ENCODE measurements around the gene LIPC.

Gene LIPC

DNA sequence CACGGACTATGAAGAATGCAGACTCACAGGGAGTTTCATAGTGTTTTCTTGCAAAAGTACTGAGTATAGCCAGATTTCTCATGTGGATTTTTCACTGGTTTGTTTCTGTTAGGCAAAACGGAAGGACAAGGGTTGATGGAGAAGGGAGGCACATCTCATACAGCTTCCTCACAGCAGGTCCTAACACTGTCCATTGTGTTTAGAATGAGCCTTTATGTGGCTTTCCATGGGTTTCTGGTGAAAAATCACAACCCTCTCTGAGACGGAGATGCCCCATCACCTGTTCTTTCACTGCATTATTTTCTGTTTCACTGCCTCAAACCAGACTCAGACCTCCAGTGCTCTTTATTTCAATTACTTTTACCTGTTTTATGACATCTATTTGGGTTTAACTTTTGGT is 25.0 kb upstream of the LIPC start:
- no peak for DNase-seq (ENCODE audit: low read depth)

DNA sequence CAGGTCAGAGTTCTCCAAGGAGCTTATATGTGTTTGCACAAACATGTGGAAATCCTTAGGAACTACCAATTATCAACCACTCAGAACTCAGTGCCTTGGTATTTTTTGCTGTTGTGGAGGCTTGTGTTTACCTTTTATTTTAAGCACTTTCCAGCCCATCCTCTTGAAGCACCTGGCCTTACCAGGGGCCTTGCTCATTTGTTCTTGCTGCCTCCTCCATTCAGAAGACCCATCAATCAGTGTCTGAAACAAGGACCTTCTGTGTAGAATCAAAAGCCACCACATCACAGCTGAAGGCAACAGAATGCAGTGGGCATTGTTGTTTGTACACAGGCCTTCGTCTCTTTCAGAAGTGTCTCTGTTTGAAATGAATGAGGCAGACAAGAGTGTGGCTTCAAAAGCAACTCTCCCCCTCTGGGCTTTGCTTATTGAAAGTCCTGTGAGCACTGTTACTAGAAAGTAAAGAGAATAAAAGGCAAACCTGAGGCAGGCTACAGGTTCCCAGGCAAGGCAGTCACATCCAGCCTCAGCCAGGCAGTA is 24.5 kb upstream of the LIPC start:
- DNase-seq (ENCODE audit: low read depth), result no peak

DNA sequence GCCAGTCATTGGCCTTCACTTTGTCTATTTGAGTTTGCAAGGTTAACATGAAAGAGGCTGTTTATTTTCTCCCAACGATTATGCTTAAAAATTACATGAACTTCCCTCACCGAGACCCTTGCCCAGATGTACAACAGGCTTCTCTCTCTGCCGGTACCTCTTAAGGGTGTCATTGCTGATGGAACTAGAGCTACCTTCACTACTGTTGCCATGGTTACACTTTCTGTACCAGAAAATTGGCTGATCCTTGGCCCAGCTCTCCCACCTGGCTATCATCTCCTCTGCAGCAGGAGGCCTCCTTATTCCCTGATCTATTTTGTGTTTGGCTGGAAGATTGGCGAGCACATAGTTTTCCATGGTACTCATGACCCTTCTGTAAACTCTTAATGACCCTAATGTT is 24.0 kb upstream of the LIPC start:
- DNase-seq (ENCODE audit: low read depth), result no peak

DNA sequence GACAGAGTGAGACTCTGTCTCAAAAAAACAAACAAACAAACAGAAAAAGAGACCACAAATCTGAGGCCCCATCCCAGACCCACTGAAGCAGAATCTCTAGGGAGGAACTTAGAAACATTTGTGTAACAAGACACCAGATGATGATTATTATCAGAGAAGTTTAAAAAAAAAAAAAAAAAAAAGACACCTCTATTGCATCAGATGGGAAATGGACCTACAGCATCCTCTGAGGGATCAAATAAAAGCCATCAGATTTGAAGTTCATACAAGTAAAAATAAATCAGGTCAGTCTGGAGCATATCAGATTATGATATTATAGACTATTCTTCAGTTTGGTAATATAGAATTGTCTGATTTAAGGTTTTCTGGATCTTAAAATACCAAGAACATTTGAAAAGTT is 21.9 kb upstream of the LIPC start:
- DNase-seq (ENCODE audit: low read depth), result no peak

DNA sequence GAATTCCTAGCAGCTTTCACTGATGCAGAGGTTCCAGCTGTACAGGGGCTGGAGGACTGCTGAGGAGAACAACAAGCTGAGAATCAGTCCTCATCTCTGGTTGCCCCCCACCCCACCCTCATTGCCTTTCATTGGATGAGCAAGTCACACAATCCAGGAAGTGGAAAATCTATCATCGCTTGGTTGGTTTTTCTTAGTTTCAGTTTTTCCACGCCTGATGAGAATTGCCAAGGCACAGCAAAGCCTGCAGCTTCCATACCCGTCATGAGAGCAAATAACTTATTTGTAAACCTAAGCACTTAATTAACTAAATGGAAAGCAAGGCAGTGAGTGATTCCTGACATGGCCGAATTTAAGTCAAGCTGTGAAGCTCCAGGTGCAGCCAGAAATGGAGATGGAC is 21.4 kb upstream of the LIPC start:
- DNase-seq (ENCODE audit: low read depth), result peak; percentile 16

DNA sequence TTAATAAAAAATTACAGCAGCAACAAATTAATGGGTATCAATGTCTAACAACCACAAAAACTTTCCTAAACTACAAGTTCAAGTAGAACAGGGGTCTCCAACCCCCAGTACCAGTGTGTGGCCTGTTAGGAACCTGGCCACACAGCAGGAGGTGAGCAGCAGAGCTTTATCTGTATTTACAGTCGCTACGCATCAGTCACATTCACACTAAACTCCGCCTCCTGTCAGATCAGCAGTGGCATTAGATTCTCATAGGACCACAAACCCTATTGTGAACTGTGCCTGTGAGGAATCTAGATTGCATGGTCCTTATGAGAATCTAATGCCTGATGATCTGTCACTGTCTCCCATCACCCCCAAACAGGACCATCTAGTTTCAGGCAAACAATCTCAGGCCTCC is 18.5 kb upstream of the LIPC start:
- DNase-seq (ENCODE audit: low read depth), result no peak

DNA sequence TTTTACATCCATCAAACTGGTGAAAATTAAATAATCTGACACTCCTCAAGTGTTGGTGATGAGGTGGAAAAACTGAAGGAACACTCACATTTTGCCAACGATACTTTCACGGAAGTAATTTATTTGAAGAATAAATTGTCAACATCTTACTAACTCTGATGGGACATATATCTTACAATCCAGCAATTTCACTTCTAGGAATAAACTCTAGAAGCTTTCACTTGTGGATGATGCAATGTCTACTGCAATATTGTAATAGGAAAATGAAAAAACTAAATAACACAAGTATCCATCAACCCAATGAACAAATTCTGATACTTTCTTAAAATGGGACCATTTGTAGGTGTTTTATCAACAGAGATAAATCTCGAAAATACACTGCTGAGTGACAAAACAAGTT is 16.2 kb upstream of the LIPC start:
- no peak for DNase-seq (ENCODE audit: low read depth)

DNA sequence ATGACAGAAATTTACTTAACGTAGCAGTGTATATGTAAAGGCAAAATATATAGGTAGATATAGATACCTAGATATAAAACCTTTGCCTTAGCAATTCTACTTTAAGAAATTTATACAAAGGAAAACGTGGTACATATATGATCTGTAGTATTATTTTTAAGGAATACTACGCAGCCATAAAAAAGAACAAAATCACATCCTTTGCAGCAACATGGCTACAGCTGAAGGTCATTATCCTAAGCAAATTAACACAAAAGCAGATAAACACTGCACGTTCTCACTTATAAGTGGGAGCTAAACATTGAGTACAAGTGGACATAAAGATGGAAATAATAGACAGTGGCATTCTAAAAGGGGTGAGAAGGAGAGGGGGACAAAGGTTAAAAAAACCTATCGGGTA is 14.8 kb upstream of the LIPC start:
- DNase-seq (ENCODE audit: low read depth), result no peak

DNA sequence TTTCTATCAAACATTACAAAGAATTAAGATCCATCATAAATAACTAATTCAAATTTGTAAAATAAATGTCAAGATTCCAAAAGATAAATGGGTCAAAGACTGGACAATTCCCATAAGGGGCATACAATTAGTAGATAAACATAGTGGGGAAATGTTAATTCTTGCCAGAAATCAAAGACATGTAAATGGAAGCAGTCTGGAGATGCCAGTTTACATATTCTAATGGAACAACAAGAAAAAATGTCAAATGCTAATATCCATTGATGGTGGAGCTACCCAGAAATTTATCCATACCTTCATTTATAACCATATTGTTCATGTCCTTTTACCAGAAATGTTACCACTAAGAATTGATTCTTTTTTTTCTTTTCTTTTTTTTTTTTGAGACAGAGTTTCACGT is 13.7 kb upstream of the LIPC start:
- no peak for DNase-seq (ENCODE audit: low read depth)

DNA sequence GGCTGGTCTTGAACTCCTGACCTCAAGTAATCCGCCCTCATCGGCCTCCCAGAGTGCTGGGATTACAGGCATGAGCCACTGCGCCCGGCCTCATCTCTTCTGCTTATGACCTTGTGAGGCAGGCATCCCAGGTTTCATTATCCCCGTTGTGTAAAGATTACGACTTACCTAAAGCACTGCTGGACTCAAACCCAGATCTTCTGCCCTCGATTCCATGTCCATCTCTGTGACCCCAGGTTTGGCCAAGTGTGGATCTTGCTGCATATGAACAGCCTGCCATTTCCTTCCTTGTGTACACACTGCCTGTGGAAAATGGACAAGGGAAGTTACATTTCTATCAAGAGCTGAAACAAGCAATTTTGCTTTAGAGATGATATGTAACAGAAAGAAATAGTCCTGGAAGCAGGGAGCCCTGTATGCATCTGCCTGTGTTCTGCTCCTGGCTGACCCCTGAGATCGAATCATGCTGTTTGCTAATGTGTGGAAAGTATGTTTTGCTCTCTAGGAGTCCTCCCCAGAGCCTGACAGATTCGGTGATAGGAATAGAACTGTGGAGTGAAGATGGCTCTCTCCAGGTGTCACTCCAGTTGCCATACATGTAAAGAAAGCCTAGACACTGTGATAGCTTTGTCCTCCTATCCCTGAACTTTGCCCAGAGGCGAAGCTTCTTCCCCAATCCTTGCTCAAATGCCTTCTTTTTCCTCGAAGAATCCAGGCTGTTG is 11.8 kb upstream of the LIPC start:
- DNase-seq (ENCODE audit: low read depth), result no peak

DNA sequence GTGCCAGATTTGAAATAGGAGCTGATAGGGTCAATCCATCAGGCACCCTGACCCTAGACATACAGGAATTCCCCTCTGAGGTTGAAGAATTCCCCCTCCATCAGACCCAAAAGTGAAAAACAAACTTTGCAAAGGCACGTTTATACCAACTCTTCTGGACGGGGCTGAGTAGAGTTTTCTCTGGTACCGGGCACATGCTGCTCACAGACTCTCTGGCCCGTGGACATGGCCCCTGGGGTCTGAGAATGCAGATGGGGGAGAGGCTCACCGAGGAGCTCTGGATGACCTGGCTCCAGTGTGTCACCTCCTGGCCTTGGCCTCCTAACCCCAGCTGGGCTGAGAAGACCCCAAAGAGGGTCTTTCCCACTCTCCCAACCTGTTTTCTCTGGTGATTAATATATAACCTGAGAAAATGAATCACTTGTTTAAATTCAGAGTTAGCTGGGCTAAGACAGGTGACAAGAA is 11.2 kb upstream of the LIPC start:
- DNase-seq (ENCODE audit: low read depth), result no peak

DNA sequence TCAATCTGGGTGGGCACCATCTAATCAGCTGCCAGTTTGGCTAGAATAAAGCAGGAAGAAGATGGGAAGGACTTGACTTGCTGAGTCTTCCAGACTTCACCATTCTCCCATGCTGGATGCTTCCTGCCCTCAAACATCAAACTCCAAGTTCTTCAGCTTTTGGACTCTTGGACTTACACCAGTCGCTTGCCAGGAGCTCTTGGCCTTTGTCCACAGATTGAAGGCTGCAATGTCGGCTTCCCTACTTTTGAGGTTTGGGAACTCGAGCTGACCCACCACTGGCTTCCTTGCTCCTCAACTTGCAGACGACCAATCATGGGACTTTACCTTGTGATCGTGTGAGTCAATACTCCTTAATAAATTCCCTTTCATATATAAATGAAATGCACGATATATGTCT is 8.6 kb upstream of the LIPC start:
- DNase-seq (ENCODE audit: low read depth), result no peak

DNA sequence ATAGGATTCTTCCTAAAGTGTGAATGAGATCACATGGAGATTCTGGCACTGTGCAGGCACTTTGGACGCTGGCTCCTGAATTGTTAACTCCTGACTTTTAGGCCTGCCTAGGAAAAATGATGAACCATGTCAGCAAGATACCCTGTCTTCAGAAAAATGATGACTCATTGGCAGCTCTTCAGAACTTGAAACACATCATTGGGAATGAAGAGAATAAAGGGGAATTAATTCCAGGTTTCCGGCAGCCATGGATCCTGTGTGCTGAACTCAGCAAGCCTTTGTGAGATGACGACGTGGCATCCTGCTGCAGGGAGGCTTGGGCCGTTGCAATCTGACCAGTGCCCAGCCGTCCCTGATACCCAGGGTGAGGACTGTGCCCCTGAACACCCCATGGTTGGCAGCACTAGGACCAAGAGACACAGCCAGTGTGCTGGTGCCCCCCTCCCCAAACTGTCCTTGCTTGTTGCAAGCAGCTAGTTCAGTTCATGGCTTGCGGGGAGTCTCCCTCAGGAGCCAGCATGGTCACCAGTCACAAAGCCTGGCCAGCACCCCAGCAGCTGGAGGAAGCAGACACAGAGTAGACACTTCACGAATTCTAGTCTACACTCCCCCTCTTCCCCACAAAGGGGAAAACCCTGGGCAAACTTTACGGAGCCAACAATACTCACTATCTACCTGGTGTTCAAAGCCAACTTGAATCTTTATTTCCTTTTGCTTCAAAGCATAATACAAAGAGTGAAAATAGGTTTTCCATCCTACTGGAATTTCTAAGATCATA is 7.8 kb upstream of the LIPC start:
- no peak for DNase-seq (ENCODE audit: low read depth)

DNA sequence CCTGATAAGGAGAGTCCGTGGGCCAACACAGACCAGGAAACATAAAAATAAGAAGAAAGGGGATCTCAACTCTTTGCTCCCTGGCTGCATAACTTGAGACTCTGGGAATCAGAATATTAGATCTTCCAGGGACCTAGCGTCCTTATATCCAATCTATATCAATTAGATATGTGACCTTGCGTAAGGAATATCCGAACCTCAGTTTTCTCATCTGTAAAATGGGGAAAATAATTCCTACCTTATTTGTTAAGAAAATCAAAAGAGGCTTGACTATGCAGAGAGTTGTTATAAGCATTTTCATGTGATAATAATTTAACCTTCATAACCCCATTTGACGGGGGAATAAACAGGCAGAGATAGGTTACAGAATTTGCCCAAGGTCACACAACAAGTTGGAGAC is 7.1 kb upstream of the LIPC start:
- no peak for DNase-seq (ENCODE audit: low read depth)

DNA sequence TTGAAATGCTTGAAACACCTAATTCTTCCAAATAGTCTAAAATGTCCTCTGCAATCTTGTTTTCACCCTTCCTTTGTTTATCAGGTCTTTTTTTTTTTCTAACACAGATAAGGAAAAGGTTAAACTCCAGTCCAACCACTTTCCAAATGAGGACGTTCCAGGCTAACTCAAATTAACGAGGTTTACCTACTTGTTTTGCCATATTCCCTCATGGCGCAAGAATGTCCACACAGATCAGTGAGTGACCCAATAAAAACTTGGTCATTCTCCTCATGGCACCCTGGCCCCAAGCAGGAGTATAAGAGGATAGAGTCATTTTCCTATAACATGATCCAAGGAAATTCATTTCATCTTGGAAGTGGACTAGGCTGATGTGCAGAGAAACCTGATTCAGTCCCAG is 6.6 kb upstream of the LIPC start:
- no peak for DNase-seq (ENCODE audit: low read depth)

DNA sequence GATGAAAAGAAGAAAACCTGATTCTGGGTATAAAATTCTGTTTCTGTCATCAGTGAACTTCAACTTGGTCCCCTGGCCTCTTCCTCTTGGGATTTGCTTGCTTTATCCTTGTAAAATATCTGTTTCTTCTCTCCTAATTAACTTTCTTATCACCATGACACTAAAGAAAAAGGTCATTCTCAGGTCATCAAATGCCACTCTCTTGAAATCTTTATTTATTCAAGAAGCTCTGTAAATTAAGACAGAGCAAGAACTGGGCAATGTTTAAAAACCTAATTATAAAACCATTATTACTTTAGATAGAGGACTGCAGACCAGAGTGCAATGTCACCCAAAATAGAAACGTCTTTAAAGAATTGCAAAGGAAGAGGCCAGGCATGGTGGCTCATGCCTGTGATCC is 6.0 kb upstream of the LIPC start:
- DNase-seq (ENCODE audit: low read depth), result no peak

DNA sequence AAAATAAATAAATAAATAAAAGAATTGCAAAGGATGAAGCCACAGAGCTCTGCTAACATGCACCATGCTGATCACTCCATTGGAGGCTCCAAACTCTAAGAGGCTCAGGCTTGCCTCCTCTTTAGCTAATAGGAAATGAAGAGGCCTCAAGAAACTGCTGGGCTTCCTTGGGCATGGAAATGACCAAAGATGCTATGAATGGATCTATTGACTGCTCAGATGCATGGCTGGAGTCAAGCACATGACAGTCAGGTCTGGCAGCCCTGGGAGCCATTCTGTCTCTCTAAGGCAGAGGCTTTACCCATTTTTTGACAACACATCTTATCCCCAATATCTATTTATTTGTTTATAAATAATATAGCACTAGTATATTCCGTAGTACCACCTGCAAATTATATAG is 5.3 kb upstream of the LIPC start:
- no peak for DNase-seq (ENCODE audit: low read depth)

DNA sequence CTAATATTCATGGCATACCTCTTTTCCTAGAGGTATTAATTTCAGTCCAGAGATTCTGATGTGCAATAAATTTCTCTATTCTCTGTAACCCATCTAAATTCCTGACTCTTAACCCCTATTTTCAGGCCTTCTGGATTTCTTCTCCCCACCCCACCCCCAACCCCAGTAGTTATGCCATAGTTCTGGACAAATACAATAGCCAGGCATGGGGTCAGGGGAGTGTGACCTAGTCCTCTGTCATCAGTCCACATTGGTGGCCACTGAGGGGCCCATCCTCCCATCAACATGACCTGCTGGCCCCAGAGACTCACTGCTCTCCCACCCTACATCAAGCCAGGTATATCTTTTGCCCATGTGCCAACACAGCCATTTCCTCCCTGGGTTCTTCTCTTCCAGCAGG is 3.8 kb upstream of the LIPC start:
- no peak for DNase-seq (ENCODE audit: low read depth)

DNA sequence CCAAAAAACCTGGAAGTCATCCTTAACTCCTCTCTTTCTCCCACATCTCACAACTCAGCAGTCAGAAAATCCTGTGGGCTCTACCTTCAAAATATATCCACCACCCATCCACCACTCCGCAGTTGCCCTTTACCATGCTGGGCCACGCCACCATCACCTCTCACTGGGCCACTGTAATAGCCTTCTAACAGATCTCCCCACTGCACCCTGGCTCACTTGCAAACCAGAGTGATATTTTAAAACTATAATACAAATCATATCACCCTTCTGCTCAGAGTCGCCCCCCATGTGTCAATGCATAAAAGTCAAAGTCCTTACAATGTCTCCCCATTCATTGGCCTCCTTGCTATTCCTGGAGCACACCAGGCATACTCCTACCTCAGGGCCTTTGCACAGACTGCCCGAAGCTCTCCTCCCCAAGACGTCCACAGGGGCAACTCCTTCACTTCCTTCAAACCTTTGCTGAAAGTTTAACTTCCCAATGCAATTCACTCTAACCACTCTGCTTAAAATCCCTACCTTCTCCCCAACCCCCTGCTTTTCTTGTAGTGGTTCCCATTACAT is 1.5 kb upstream of the LIPC start:
- no peak for DNase-seq (ENCODE audit: low read depth)

DNA sequence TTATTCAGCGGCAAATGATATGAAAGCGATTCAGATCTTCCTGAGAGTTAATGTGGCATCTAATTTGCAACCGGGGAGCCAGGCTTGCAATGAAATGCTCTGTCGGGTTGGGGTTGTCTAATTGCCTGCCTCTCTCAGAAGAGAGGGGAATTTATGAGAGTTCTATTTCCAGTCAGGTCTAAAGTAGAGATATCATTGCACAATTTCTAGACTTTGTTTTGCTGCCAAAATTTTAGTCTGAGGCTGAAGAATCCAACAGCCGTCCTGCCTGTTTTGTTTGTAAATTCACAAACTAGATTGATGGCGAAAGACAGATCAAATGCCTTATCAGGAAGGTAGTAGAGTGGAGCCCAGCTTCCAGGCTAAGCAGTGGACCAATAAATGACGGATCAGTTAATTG is 610 bp downstream of the LIPC start:
- DNase-seq (ENCODE audit: low read depth), result no peak

DNA sequence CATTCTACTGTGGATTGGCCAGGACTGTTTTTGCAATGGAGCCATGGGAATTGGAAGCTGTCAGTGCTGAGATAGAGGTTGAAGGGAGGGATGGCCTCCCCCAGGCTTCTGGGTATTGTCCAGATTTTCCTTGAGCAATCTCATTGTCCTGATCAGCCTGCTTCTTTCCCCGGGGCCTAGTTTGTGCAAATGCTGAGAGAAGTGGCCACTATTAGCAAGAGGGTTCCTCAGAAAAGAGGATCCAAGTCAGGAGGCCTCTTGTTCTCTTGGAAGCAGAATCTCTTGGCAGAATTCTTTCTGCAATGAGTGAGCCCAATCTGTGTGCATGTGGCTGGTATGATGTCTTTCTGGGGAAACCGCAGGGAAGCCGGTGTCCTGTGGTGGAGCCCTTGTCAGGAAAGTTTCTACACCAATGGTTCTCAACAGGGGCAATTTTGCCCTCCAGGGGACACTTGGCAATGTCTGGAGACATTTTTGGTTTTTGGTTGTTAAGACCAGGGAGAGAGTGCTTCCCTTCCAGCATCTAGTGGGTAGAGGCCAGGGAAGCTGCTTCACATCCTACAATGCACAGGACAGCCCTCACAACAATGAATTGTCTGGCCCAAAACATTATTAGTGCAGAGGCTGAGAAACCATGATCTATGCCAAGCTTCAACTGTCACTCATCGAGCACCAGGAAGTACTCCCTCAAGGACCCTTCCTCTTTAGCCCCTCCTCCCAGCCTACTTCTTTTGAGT is 2.0 kb downstream of the LIPC start:
- DNase-seq (ENCODE audit: low read depth), result no peak

DNA sequence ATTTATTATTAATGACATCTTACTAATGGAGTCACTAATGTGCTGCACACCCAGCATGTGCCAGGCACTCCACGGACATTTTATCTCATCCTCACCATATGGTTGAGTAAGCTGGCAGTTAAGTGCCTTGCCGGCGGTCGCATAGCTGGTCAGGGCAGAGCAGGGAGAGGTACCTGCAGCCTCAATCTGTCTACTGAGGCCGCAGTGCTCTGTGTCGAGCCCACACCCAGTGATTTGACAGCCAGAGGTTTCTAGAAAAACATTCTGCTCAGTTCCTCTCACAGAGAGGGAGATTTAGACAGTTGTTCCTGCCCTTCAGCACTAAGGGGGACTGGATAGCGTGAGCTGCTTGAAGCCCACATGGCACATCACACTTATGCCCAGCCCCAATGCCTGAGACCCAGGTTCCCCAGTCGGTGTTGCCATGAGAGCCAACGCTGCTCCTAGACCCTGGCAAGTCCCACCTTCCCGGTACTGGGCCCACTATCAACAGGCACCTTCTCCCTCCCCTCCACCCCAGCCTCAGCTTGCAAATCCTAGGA is 2.6 kb downstream of the LIPC start:
- DNase-seq (ENCODE audit: low read depth), result no peak
